CD14-positive monocyte (primary cell): ENCODE measurements around the gene FERMT2. TPM values are rescaled to one million over a fixed set of nuclear protein-coding genes. Genes with fewer than 3 reads are reported as not detected.

Experiments
- DNase-seq, 3 donors: peaks; one replicate each; pipeline ENCODE4 v3.0.0-alpha.2; 2011 to 2022
- H2AFZ ChIP-seq: 2 replicates; pipeline ENCODE4 v1.6.0; 2012; ENCODE audit warnings: mild to moderate bottlenecking, low read depth, low read length, inconsistent platforms; ENCODE audit not compliant: insufficient read depth, poor library complexity, severe bottlenecking
- H3K27ac ChIP-seq, 2 donors: 1 replicate in 1 of 2; 2 replicates in 1 of 2; pipeline ENCODE4 v1.5.1; 2012 to 2013; ENCODE audit warnings: low read length in 2 of 2, control low read depth in 1 of 2, inconsistent platforms in 1 of 2, low read depth in 1 of 2, mild to moderate bottlenecking in 1 of 2
- H3K27me3 ChIP-seq, 2 donors: one replicate each; pipeline versions ENCODE4 v1.6.0 to v1.6.1; 2011 to 2013; ENCODE audit warnings: low read length in 2 of 2; ENCODE audit not compliant: control insufficient read depth in 2 of 2, insufficient read depth in 2 of 2
- H3K36me3 ChIP-seq, 2 donors: replicated peaks in 1 of 2; 1 replicate in 1 of 2; 2 replicates in 1 of 2; pipeline versions ENCODE4 v1.5.1 to v1.6.1; 2012 to 2013; ENCODE audit warnings: low read length in 2 of 2, control low read depth in 1 of 2, inconsistent platforms in 1 of 2, mild to moderate bottlenecking in 1 of 2; ENCODE audit not compliant: insufficient read depth in 2 of 2, control insufficient read depth in 1 of 2
- H3K4me1 ChIP-seq, 2 donors: 1 replicate in 1 of 2; 2 replicates in 1 of 2; pipeline versions ENCODE4 v1.5.1 to v1.6.1; 2012 to 2013; ENCODE audit warnings: low read length in 2 of 2, control low read depth in 1 of 2, inconsistent platforms in 1 of 2, mild to moderate bottlenecking in 1 of 2, moderate library complexity in 1 of 2; ENCODE audit not compliant: insufficient read depth in 2 of 2, control insufficient read depth in 1 of 2
- H3K4me2 ChIP-seq: replicated peaks from 2 replicates; pipeline ENCODE3; 2012; ENCODE audit warnings: low read length, moderate library complexity, mild to moderate bottlenecking; ENCODE audit not compliant: poor library complexity, severe bottlenecking; ENCODE audit errors: extremely low read depth
- H3K4me3 ChIP-seq, 3 experiments: fragments of 200-600 bp in 1 of 3; sonication (generic) in 1 of 3; replicated peaks in 1 of 3; 1 replicate in 2 of 3; 2 replicates in 1 of 3; pipeline ENCODE4 v1.5.1; 2011 to 2013; ENCODE audit warnings: low read length in 3 of 3, mild to moderate bottlenecking in 3 of 3, control low read depth in 2 of 3, low read depth in 2 of 3, inconsistent platforms in 1 of 3, moderate library complexity in 1 of 3
- H3K79me2 ChIP-seq: 2 replicates; pipeline ENCODE4 v1.6.0; 2012; ENCODE audit warnings: mild to moderate bottlenecking, control low read depth, inconsistent platforms, low read length, moderate library complexity; ENCODE audit not compliant: insufficient read depth
- H3K9ac ChIP-seq: 2 replicates; pipeline ENCODE4 v1.6.0; 2017; ENCODE audit warnings: low read length, mild to moderate bottlenecking; ENCODE audit not compliant: insufficient read depth, poor library complexity, severe bottlenecking
- H3K9me3 ChIP-seq, 2 donors: replicated peaks in 1 of 2; 1 replicate in 1 of 2; 2 replicates in 1 of 2; pipeline versions ENCODE4 v1.5.1 to v1.6.1; 2012 to 2013; ENCODE audit warnings: low read length in 2 of 2, control low read depth in 1 of 2; ENCODE audit not compliant: control insufficient read depth in 1 of 2, insufficient read depth in 1 of 2
- H4K20me1 ChIP-seq: 2 replicates; pipeline ENCODE4 v1.6.0; 2012; ENCODE audit warnings: mild to moderate bottlenecking, low read length, control low read depth, moderate library complexity; ENCODE audit not compliant: insufficient read depth
- H3K27ac Mint-ChIP-seq, 7 donors: one replicate each; pipeline ENCODE4 v1.8.0; 2020; ENCODE audit warnings: mild to moderate bottlenecking in 7 of 7, mixed read lengths in 7 of 7, moderate library complexity in 6 of 7, inconsistent platforms in 2 of 7
- H3K27me3 Mint-ChIP-seq, 3 donors: one replicate each; pipeline ENCODE4 v1.8.0; 2021 to 2022; ENCODE audit warnings: low read depth in 3 of 3, mild to moderate bottlenecking in 3 of 3, mixed read lengths in 3 of 3, moderate library complexity in 3 of 3, inconsistent platforms in 1 of 3
- H3K36me3 Mint-ChIP-seq, 2 donors: one replicate each; pipeline ENCODE4 v1.8.0; 2020; ENCODE audit warnings: mixed read lengths in 2 of 2, inconsistent platforms in 1 of 2, mild to moderate bottlenecking in 1 of 2
- H3K4me1 Mint-ChIP-seq: one replicate; pipeline ENCODE4 v1.8.0; 2020; ENCODE audit warnings: mild to moderate bottlenecking, mixed read lengths
- H3K4me3 Mint-ChIP-seq, 2 donors: one replicate each; pipeline ENCODE4 v1.8.0; 2020; ENCODE audit warnings: mild to moderate bottlenecking in 2 of 2, mixed read lengths in 2 of 2, moderate library complexity in 1 of 2
- H3K9me3 Mint-ChIP-seq, 7 donors: one replicate each; pipeline ENCODE4 v1.8.0; 2020 to 2022; ENCODE audit warnings: mixed read lengths in 7 of 7, mild to moderate bottlenecking in 6 of 7, moderate library complexity in 6 of 7, inconsistent platforms in 2 of 7
- CTCF ChIP-seq: fragments of 200-600 bp; IDR thresholded peaks from one replicate; pipeline ENCODE4 v1.8.0; 2022; ENCODE audit warnings: antibody characterized with exemption, mild to moderate bottlenecking
- WGBS: methylation state at CpG from one replicate; pipeline ENCODE4 v1.1.5; 2013; ENCODE audit warnings: missing lambda C conversion rate; ENCODE audit not compliant: insufficient coverage; 5-methylcytosine and 5-hydroxymethylcytosine counted together
- intact Hi-C, 2 donors: fragments of 100-400 bp; cut with micrococcal nuclease; formaldehyde crosslinking; loops; one replicate each; pipeline versions ENCODE4 v1.15.0 to v1.15.1; 2023
- polyA plus RNA-seq, 3 donors: library from polyadenylated mRNA; depleted of rRNA in 1 of 3; unstranded in 2 of 3; stranded (reverse) in 1 of 3; fragments of 300-500 nt in 2 of 3; fragments of >200 nt in 1 of 3; fragmentation: Illumina TruSeq in 2 of 3; gene quantifications; 1 replicate in 2 of 3; 2 replicates in 1 of 3; pipeline ENCODE4 v1.2.3, GENCODE V29; 2012 to 2021

FERMT2 gene
- polyA plus RNA-seq, 3 donors = not detected

GRCh38 chr14:52808101-52808500, 142.7 kb downstream of the FERMT2 start:
- no peak overlapping the region for H3K27ac ChIP-seq
- no peak for DNase-seq
- no peaks in the 10 kb centered on the region for H3K27me3 ChIP-seq
- no peak for TF ChIP-seq CTCF
- H3K4me1 ChIP-seq = no peaks in the 10 kb centered on the region
- WGBS = no CpG with 5 or more reads among the region's 1 CpG
- H3K79me2 ChIP-seq = no peaks in the 10 kb centered on the region
- H3K9ac ChIP-seq = no peak overlapping the region
- no peak overlapping the region for H2AFZ ChIP-seq
- Mint-ChIP-seq H3K4me1 (no peaks in the 10 kb centered on the region), H3K27ac (no peak overlapping the region), H3K36me3 (no peaks in the 10 kb centered on the region), H3K27me3 (peaks cover 0 to 1% (median 1%) of the 10 kb centered on the region in 3 donors), H3K4me3 (no peak overlapping the region), H3K9me3 (peaks cover 0 to 1% (median 0%) of the 10 kb centered on the region in 7 donors)
- H3K36me3 ChIP-seq = no peaks in the 10 kb centered on the region
- H3K4me2 ChIP-seq = no peak overlapping the region
- no peak overlapping the region for H3K4me3 ChIP-seq
- intact Hi-C loops = no loop called here
- H3K9me3 ChIP-seq = no peaks in the 10 kb centered on the region
- H4K20me1 ChIP-seq = no peaks in the 10 kb centered on the region

Other genes starting within 250 kb of the FERMT2 start
- gene PSMC6, start 243.8 kb downstream of the FERMT2 start, polyA plus RNA-seq = 10 to 100 TPM; 46.9 to 64.3 (median 48.6) TPM
- gene STYX, start 220.9 kb downstream of the FERMT2 start, polyA plus RNA-seq = 10 to 100 TPM in 2 of 3 donors, 1 to 10 TPM in 1; 7.3 to 16.7 (median 12.0) TPM
- gene GNPNAT1, start 159.4 kb downstream of the FERMT2 start, polyA plus RNA-seq = 1 to 10 TPM; 1.1 to 3.1 (median 1.9) TPM
- gene DDHD1, start 202.3 kb upstream of the FERMT2 start, polyA plus RNA-seq = 1 to 10 TPM; 2.2 to 7.0 (median 3.1) TPM